Neural cell (in vitro differentiated cells): ENCODE data around the gene DUS2. TPM values are rescaled to one million over a fixed set of nuclear protein-coding genes. Genes with fewer than 3 reads are reported as not detected.

Experiments
- H2AFZ ChIP-seq: fragments of 200-600, 300-800 bp; sonication (generic), shearing (Covaris generic); 2 replicates; pipeline ENCODE4 v1.6.0; 2014; ENCODE audit warnings: low read depth, mild to moderate bottlenecking, antibody characterized with exemption, low read length, moderate library complexity
- H3F3A ChIP-seq: fragments of 200-600 bp; shearing (Covaris generic); 2 replicates; pipeline ENCODE4 v1.6.1; 2016; ENCODE audit warnings: mild to moderate bottlenecking, moderate library complexity, mixed read lengths, antibody characterized with exemption, low read length; ENCODE audit not compliant: insufficient read depth, poor library complexity, severe bottlenecking
- H3K27ac ChIP-seq: fragments of 200-600, 300-800 bp; sonication (generic), shearing (Covaris generic); 2 replicates; pipeline ENCODE4 v1.5.1; 2014; ENCODE audit warnings: mild to moderate bottlenecking, low read length, moderate library complexity
- H3K27me3 ChIP-seq: fragments of 300-800, 200-600 bp; sonication (generic), shearing (Covaris generic); 2 replicates; pipeline ENCODE4 v1.6.0; 2014; ENCODE audit warnings: mild to moderate bottlenecking, low read depth, low read length, moderate library complexity; ENCODE audit not compliant: insufficient read depth
- H3K36me3 ChIP-seq: fragments of 300-800, 200-600 bp; sonication (generic), shearing (Covaris generic); 2 replicates; pipeline ENCODE4 v1.5.1; 2014; ENCODE audit warnings: mild to moderate bottlenecking, antibody characterized with exemption, low read length, moderate library complexity; ENCODE audit not compliant: insufficient read depth
- H3K4me2 ChIP-seq: fragments of 300-800, 200-600 bp; sonication (generic), shearing (Covaris generic); 2 replicates; pipeline ENCODE4 v1.6.0; 2014; ENCODE audit warnings: mild to moderate bottlenecking, low read length
- H3K4me3 ChIP-seq: fragments of 300-800, 200-600 bp; sonication (generic), shearing (Covaris generic); 2 replicates; pipeline ENCODE4 v1.5.1; 2014; ENCODE audit warnings: mild to moderate bottlenecking, low read length, moderate library complexity
- H3K79me2 ChIP-seq: fragments of 200-600 bp; shearing (Covaris generic); replicated peaks from 2 replicates; pipeline ENCODE4 v1.6.0; 2014; ENCODE audit warnings: mild to moderate bottlenecking, low read length, moderate library complexity; ENCODE audit not compliant: insufficient read depth
- H3K9ac ChIP-seq: fragments of 300-800, 200-600 bp; sonication (generic), shearing (Covaris generic); 2 replicates; pipeline ENCODE4 v1.6.1; 2016; ENCODE audit warnings: mild to moderate bottlenecking, low read length, mixed read lengths
- H3K9me2 ChIP-seq: fragments of 200-600 bp; shearing (Covaris generic); 2 replicates; pipeline ENCODE4 v1.6.1; 2016; ENCODE audit warnings: mild to moderate bottlenecking, low read length, mixed read lengths; ENCODE audit not compliant: insufficient read depth
- H3K9me3 ChIP-seq: fragments of 200-600, 300-800 bp; sonication (generic), shearing (Covaris generic); 2 replicates; pipeline ENCODE4 v1.6.1; 2016; ENCODE audit warnings: mild to moderate bottlenecking, mixed run types, low read length, moderate library complexity, mixed read lengths
- H4K20me1 ChIP-seq: fragments of 200-600 bp; shearing (Covaris generic); 2 replicates; pipeline ENCODE4 v1.6.1; 2016; ENCODE audit warnings: mild to moderate bottlenecking, mixed run types; ENCODE audit not compliant: insufficient read depth
- EP300 ChIP-seq: fragments of 450-650 bp; conservative IDR thresholded peaks from 2 replicates; pipeline ENCODE4 v1.6.1; 2014; ENCODE audit warnings: antibody characterized with exemption, mild to moderate bottlenecking, moderate library complexity; ENCODE audit not compliant: poor library complexity, severe bottlenecking
- EZH2 ChIP-seq: fragments of 200-600, 300-800 bp; shearing (Covaris generic), sonication (generic); IDR thresholded peaks from 2 replicates; pipeline ENCODE4 v1.6.1; 2014; ENCODE audit warnings: antibody characterized with exemption, low read length, borderline replicate concordance, mild to moderate bottlenecking; ENCODE audit not compliant: insufficient read depth, poor library complexity, severe bottlenecking
- MXI1 ChIP-seq: fragments of 450-650 bp; conservative IDR thresholded peaks from 2 replicates; pipeline ENCODE4 v1.6.1; 2014; ENCODE audit warnings: antibody characterized with exemption, mild to moderate bottlenecking; ENCODE audit not compliant: poor library complexity, severe bottlenecking
- POLR2AphosphoS5 ChIP-seq: IDR thresholded peaks from 2 replicates; pipeline ENCODE4 v1.6.1; 2012
- RAD21 ChIP-seq: fragments of 450-650 bp; conservative IDR thresholded peaks from 2 replicates; pipeline ENCODE4 v1.6.1; 2014; ENCODE audit warnings: antibody characterized with exemption, mild to moderate bottlenecking, moderate library complexity
- SMC3 ChIP-seq: fragments of 450-650 bp; conservative IDR thresholded peaks from 2 replicates; pipeline ENCODE4 v1.6.1; 2014; ENCODE audit warnings: antibody characterized with exemption, mild to moderate bottlenecking, moderate library complexity; ENCODE audit not compliant: poor library complexity
- TAF1 ChIP-seq: IDR thresholded peaks from 2 replicates; pipeline ENCODE4 v1.6.1; 2012; ENCODE audit warnings: low read depth
- polyA plus RNA-seq: library from polyadenylated mRNA; depleted of rRNA; stranded (reverse); fragments of >200 nt; gene quantifications from 2 replicates; pipeline ENCODE4 v1.2.3, GENCODE V29; 2014
- TF ChIP-seq, protein P1 (sequence below): fragments of 450-650 bp; IDR thresholded peaks from 2 replicates; pipeline ENCODE4 v1.5.1; 2014; ENCODE audit warnings: antibody characterized with exemption, mild to moderate bottlenecking, moderate library complexity; ENCODE audit not compliant: poor library complexity, severe bottlenecking
- TF ChIP-seq, protein P2 (sequence below): IDR thresholded peaks from 2 replicates; pipeline ENCODE4 v1.6.1; 2012; ENCODE audit warnings: borderline replicate concordance

The DUS2 gene
- polyA plus RNA-seq, 1 donor from 2014 or later: 22.4 TPM

DNA sequence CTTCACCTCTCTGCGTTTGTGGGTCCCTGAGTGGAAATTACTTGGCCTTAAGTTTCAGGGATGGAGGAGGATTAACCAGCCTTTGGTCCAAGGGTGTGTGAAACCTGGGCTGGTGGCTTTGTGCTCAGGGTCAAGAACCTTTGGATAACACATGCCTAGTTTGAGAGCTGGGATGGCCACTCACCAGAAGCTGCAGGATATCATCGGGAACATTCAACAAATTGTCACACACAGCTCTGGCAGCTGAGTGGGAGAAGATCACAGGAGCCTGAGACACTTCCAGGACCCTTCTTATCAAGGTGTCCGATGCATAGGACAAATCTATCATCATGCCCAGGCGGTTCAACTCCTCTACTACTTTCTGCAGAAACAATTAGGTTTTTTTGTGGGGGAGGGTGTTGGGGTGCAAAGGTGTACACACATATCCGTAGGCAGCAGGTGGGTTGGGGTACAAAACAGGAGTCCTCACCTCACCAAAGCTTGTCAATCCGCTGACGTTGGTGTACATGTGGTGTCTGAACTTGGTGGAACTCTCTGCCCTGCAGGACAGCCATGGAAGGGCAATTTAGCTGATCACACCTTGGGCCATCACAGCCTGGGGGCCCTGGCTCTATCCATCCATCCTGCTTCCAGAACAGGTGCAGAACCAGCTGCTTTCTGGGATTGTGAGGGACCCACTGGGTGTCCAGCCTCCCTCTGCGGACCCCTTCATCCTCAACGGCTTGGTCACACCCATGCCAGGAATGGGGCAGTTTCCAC, 45.4 kb upstream of the DUS2 start:
- no peaks in the 10 kb centered on the region for H4K20me1 ChIP-seq
- TF ChIP-seq TAF1 (no peak), SMC3 (no peak), RAD21 (no peak), EZH2 (no peak)
- H3K36me3 ChIP-seq: no peaks in the 10 kb centered on the region

GRCh38 chr16:67979955-67980678, 43.0 kb upstream of the DUS2 start, which contains the start of gene DPEP3:
DPEP3 (minus strand) TSS chr16:67980499; CDS start chr16:67980380, 119 bp downstream.
- H3K36me3 ChIP-seq: no peaks in the 10 kb centered on the region
- no peaks in the 10 kb centered on the region for H3K79me2 ChIP-seq
- TF ChIP-seq, protein P1, sequence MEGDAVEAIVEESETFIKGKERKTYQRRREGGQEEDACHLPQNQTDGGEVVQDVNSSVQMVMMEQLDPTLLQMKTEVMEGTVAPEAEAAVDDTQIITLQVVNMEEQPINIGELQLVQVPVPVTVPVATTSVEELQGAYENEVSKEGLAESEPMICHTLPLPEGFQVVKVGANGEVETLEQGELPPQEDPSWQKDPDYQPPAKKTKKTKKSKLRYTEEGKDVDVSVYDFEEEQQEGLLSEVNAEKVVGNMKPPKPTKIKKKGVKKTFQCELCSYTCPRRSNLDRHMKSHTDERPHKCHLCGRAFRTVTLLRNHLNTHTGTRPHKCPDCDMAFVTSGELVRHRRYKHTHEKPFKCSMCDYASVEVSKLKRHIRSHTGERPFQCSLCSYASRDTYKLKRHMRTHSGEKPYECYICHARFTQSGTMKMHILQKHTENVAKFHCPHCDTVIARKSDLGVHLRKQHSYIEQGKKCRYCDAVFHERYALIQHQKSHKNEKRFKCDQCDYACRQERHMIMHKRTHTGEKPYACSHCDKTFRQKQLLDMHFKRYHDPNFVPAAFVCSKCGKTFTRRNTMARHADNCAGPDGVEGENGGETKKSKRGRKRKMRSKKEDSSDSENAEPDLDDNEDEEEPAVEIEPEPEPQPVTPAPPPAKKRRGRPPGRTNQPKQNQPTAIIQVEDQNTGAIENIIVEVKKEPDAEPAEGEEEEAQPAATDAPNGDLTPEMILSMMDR: no peak
- no peak for TF ChIP-seq MXI1
- TF ChIP-seq TAF1: no peak
- no peak for TF ChIP-seq EP300
- no peak for TF ChIP-seq EZH2
- TF ChIP-seq, protein P2, sequence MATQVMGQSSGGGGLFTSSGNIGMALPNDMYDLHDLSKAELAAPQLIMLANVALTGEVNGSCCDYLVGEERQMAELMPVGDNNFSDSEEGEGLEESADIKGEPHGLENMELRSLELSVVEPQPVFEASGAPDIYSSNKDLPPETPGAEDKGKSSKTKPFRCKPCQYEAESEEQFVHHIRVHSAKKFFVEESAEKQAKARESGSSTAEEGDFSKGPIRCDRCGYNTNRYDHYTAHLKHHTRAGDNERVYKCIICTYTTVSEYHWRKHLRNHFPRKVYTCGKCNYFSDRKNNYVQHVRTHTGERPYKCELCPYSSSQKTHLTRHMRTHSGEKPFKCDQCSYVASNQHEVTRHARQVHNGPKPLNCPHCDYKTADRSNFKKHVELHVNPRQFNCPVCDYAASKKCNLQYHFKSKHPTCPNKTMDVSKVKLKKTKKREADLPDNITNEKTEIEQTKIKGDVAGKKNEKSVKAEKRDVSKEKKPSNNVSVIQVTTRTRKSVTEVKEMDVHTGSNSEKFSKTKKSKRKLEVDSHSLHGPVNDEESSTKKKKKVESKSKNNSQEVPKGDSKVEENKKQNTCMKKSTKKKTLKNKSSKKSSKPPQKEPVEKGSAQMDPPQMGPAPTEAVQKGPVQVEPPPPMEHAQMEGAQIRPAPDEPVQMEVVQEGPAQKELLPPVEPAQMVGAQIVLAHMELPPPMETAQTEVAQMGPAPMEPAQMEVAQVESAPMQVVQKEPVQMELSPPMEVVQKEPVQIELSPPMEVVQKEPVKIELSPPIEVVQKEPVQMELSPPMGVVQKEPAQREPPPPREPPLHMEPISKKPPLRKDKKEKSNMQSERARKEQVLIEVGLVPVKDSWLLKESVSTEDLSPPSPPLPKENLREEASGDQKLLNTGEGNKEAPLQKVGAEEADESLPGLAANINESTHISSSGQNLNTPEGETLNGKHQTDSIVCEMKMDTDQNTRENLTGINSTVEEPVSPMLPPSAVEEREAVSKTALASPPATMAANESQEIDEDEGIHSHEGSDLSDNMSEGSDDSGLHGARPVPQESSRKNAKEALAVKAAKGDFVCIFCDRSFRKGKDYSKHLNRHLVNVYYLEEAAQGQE: no peak
- TF ChIP-seq SMC3: no peak
- no peak for TF ChIP-seq POLR2AphosphoS5
- no peak for TF ChIP-seq RAD21
- no peaks in the 10 kb centered on the region for H4K20me1 ChIP-seq
- no peaks in the 10 kb centered on the region for H3K27me3 ChIP-seq
- no peak within 1 kb of the TSS for H3K4me3 ChIP-seq
- no peak within 1 kb of the TSS for H3K4me2 ChIP-seq
- no peaks in the 10 kb centered on the region for H3K9me2 ChIP-seq
- no peak within 1 kb of the TSS for H3K9ac ChIP-seq
- no peaks in the 10 kb centered on the region for H3K9me3 ChIP-seq
- no peak within 1 kb of the TSS for H2AFZ ChIP-seq
- no peaks in the 10 kb centered on the region for H3F3A ChIP-seq
- no peak within 1 kb of the TSS for H3K27ac ChIP-seq

More for the DNA sequence above, 45.4 kb upstream of the DUS2 start:
- H2AFZ ChIP-seq: no peak overlapping the region
- H3K9ac ChIP-seq: no peak overlapping the region
- no peaks in the 10 kb centered on the region for H3K9me2 ChIP-seq
- no peak overlapping the region for H3K27ac ChIP-seq
- H3F3A ChIP-seq: no peaks in the 10 kb centered on the region
- H3K27me3 ChIP-seq: no peaks in the 10 kb centered on the region
- no peaks in the 10 kb centered on the region for H3K79me2 ChIP-seq
- no peak overlapping the region for H3K4me3 ChIP-seq
- no peak overlapping the region for H3K4me2 ChIP-seq
- H3K9me3 ChIP-seq: no peaks in the 10 kb centered on the region
